Right hindlimb (tissue), 1 donor: ENCODE measurements around the gene ZNF891.

ENCODE experiments used
- DNase-seq: peaks from one replicate; pipeline ENCODE4 v3.0.0-alpha.2; 2018

The ZNF891 gene

GRCh38 chr12:133130038-133130807 lies at the start of gene ZNF891, which contains the start of gene ZNF10:
Gene ZNF891 (minus strand): TSS chr12:133130274. CDS start chr12:133121918, 8,356 bp downstream.
Gene ZNF10 (plus strand): TSS chr12:133130627. CDS start chr12:133144493, 13,866 bp downstream.
- peak; percentile 98 for DNase-seq

- DNase-seq, result no peak
Measured at GRCh38 chr12:133174901-133175300, 44.8 kb upstream of the ZNF891 start.

- no peak for DNase-seq
Measured at GRCh38 chr12:133172491-133172890, 42.4 kb upstream of the ZNF891 start.

GRCh38 chr12:133165776-133166175 lies 35.7 kb upstream of the ZNF891 start:
- DNase-seq, result no peak

DNA sequence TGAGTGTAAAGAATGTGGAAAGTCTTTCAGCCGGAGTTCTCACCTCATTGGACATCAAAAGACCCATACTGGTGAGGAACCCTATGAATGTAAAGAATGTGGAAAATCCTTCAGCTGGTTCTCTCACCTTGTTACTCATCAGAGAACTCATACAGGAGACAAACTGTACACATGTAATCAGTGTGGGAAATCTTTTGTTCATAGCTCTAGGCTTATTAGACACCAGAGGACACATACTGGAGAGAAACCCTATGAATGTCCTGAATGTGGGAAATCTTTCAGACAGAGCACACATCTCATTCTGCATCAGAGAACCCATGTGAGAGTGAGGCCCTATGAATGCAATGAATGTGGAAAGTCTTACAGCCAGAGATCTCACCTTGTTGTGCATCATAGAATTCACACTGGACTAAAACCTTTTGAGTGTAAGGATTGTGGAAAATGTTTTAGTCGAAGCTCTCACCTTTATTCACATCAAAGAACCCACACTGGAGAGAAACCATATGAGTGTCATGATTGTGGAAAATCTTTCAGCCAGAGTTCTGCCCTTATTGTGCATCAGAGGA lies 26.1 kb upstream of the ZNF891 start:
- DNase-seq, result no peak

DNA sequence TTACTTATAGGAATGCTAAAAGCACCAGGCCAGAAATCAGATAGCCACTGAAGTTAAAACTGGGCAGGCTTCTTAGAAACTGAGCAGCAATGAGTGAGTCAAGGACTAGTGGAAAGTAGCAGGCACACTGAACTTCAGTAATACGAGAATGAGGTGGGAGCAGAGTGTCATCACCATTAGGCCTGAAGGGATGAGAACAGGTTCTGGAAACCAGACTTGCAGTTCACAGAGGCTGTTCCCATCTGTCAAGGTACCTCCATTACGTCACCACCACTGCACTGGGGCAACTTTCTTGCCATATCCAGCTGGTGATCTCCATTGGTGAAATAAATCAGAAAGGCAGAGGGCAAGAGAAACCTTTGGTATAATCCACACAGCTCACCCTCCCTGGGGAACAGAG lies 15.9 kb upstream of the ZNF891 start:
- no peak for DNase-seq

- no peak for DNase-seq
Measured at GRCh38 chr12:133135747-133136146, 5.7 kb upstream of the ZNF891 start.

DNA sequence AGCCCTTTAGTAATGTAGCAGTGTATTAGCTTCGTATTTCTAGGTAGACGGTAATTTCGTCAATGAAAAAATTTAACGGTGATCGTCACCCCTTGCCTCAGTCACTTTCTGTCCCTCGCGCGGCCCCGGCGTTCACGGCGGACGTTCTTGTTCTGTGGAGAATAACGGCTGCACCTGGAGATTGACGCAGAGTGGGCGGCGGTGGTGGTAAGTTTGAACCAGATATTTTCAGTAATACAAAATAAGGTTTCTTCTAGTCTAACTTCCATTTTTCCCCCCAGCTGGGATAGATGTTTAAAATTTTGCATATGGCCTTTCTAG lies 694 bp upstream of the ZNF891 start:
- no peak for DNase-seq

- no peak for DNase-seq
Measured at GRCh38 chr12:133129368-133130037, 571 bp downstream of the ZNF891 start.

- DNase-seq, result no peak
Measured at GRCh38 chr12:133124674-133125073, 5.4 kb downstream of the ZNF891 start.

DNA sequence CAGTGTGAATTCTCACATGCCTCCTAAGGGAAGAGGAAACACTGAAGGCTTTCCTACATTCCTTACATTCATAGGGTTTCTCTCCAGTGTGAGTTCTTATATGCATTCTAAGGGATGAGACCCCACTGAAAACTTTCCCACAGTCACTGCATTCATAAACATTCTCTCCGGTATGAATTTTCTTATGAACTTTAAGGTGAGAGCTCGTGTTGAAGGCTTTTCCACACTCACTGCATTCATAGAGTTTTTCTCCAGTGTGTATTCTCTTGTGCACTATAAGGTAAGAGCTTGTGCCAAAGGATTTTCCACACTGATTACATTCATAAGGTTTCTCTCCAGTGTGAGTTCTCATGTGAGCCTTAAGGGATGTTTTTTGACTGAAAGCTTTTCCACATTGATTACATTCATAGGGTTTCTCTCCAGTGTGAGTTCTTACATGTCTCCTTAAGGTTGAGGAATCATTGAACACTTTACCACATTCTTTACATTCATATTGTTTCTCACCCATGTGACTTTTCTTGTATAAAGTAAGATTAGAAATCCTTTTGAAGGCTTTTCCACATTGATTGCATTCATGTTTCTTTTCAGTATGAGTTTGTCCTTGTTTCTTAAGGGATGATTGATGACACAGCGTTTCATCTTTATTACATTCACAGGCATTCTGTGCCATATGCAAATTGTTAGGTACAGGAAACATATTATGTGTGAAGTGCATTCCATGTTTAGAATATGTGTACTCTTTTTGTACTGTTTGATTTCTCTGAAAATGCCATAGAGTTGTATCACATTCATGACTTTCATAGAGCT lies 9.5 kb downstream of the ZNF891 start:
- no peak for DNase-seq

DNA sequence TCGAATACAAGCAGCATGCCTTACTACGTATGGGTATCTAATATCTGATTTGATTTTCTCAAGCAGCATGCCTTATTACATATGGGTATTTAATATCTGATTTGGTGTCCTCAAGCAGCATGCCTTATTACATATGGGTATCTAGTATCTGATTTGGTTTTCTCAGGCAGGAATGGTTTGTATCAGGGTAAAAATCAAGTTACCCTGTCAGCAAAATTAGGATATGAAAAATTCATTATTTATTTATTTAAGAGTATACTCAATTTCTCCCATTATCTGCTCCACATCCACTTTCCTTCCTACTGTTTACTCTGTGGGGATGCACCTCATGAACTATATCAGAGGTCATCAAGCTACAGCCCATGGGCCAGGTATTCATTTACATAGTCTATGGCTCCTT lies 21.9 kb downstream of the ZNF891 start:
- DNase-seq, result no peak

DNA sequence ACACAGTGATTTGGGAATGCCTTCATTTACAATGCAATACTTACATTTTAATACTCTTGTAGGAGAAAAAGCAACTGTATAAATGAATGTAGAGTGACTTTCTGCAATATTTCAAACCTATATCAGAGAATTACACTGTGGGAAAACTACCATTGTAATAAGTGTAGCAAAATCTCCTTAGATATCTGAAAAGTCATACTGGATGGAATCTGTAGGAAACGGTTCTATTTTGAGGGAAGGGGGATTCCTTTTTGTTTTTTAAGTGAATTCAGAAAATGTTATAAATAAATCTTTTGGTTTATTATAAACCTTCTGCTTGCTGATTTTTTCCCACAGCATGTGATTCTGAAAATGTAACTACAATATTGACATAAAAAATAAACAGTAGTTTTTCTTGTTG lies 23.0 kb downstream of the ZNF891 start:
- no peak for DNase-seq

GRCh38 chr12:133106253-133106652 lies 23.8 kb downstream of the ZNF891 start:
- no peak for DNase-seq

- no peak for DNase-seq
Measured at GRCh38 chr12:133105620-133106019, 24.5 kb downstream of the ZNF891 start.

GRCh38 chr12:133083345-133083744 lies 46.7 kb downstream of the ZNF891 start:
- DNase-seq, result no peak

DNA sequence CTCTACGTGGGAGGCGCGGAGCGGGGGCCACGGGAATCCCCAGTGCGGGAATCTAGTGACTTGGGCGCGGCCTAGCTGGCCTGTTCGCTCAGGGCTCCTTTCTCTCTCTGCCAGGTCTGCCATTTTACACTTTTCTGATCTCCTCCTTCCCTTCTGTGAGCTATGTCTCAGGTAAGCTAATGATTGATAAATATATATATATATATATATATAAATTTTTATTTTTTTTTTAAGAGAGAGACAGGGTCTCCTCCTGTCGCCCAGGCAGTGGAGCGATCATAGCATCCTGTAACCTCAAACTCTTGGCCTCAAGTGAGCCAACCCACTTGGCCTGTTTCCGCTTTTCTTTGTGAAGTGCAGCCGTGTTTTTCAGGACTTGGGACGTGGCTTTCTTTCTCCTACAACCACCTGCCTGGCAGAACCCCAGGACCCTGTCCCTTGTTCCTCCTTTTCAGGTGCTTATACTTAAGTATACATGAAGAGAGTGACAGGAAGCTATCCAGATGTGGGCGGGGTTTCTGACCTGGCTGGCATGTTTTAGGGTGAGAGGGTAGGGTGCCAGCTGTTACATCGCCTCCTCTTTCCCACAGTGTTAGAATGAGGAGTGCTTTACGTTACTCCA lies 48.8 kb downstream of the ZNF891 start:
- peak; percentile 17 for DNase-seq

- peak; percentile 97 for DNase-seq
Measured at GRCh38 chr12:133080368-133081158, 49.5 kb downstream of the ZNF891 start, which contains the start of gene ZNF140. Gene ZNF140 (plus strand): TSS chr12:133080923. CDS start chr12:133081321, 398 bp downstream.

GRCh38 chr12:133080026-133080367 lies 50.1 kb downstream of the ZNF891 start:
- DNase-seq, result peak; percentile 100

DNA sequence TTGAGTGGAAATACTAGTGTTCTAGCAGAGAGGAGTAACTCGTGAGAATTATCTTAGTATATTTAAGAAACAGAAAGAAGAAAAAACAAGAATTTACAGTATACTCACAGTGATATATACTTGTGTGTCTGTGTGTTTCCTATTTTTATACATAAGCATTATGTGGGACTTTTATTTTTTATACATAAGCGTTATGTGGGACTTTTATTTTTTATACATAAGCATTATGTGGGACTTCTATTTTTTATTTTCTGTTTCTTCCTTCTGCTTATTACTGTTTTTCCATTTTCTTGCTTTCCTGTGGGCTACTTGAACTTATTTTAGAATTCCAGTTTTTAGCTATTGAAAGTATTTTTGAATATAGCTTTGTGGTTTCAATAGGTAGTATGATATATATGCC lies 56.2 kb downstream of the ZNF891 start:
- DNase-seq, result no peak

GRCh38 chr12:133063556-133063955 lies 66.5 kb downstream of the ZNF891 start:
- DNase-seq, result no peak

DNA sequence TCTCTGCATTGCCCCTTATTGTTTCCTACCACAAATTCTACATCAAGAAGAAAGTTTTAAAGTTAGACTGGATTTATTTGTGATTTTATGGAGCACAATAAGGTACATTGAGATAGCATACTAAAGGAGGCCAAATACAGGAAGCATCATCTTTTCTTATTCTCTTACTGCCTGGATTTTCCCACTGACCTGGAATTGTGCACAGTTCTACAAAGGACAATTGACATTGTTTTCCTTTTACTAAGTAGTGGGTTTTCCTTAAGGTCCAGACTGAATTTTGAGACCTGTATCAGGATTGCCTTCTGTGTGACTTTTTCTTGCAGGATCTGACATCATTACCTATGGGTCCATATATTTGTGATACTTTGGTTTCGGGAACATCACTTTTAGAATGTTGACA lies 68.1 kb downstream of the ZNF891 start:
- DNase-seq, result no peak
